ENCODE results near the gene CYB5RL. TPM values are rescaled to one million over a fixed set of nuclear protein-coding genes. Genes with fewer than 3 reads are reported as not detected.
A peak's percentile ranks its signal among the peaks of the same experiment; 100 is the strongest.

Gene CYB5RL
- total RNA-seq, 1 experiment from 2014 or later: 6.3 TPM

DNA sequence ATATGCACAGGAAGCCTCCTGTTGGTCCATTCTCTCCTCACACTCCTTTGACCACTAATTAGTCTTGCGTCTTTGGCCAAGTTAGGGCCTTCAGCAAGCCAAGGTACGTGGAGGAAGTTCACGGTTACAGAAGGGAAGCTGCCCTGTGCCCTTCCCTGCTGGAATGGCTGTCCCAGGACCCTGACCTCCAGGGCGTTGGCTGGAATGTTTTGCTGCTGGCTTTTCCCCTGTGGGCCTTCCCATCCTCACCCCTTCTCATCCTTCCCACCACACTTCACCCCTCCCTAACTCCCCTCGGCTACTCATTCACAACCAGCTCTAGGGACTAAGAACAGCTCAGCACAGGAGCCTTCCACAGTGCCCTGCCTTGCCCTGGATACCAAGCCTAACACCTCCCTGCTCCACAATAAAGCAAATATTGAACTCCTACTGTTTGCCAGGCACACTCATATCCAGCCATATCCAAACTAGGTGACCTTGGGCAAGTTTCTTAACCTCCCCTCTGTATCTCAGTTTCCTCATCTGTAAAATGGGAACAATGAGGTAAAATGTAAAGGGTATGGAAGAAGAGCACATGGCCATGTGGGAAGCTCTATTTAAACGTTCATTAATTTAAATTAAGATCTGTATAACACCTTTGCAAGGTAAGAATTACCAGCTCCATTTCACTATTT is 38.2 kb downstream of the CYB5RL start:
- DNase-seq (ENCODE audit: low read depth): no peak

DNA sequence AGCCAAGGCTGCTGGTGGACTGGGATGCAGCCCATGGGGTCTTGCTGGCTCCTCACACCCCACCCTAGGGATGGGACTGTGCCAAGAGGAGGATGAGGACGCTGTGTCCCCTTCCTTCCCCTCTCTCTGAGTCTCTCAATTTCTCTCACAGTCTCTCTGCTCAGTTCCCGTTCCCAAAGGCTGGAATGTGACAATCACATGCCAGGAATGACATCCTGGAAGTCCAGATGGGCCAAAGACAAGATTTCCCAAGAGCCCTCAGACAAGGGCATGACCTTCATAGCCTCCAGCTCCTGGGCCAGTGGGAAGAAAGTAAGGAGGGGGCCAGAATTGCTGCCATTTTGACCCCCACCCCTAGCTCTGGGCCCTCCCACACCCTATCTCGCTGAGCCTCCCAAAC is 39.5 kb downstream of the CYB5RL start:
- no peak for DNase-seq (ENCODE audit: low read depth)

DNA sequence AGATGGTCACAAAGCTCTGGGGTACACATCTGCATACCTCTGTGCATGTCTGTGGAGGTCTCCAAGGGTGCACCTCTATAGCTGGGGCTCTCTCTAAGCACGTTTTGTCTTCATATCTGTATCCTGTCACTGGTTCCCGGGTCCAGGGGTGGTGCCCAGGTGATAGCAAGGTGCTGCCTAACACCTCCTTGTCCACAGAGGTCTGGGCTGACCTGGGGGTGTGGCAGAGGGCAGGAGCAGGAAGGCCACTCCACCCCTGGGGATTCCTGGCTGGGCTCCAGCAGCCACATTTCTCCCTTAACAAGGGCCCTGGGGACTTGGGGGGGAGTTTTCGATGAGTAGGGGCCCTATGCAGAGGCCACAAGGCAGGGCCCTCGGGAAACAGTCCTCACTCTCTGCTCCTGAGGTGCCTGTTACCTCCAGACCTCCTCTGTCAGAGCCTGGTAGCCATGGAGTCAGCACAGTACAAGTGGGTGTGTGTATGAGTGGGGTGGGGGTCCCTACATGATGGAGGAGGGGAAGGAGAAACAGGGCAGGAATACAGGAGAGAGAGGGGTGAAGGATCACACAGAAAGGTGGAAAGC is 40.0 kb downstream of the CYB5RL start:
- DNase-seq (ENCODE audit: low read depth): no peak

DNA sequence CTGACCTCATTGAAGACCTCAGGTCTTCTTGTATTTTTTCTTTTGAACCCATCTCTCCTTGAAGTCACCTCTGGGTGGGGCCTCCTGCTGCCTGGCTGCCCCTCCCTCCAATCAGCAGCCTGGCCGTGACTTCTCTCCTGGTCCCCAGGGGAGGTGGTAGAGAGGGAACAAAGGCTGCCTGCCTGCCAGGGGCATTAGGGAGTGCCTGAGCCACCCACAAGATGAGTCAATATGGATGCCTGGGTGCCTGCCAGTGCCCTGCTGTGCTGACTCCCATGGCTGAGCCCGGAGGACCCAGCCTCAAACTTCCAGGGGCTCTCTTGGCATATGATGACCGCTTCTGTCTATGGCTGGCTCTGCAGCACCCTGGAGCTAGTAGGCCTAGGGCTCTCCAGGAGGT is 41.8 kb downstream of the CYB5RL start:
- DNase-seq (ENCODE audit: low read depth): peak; percentile 47

DNA sequence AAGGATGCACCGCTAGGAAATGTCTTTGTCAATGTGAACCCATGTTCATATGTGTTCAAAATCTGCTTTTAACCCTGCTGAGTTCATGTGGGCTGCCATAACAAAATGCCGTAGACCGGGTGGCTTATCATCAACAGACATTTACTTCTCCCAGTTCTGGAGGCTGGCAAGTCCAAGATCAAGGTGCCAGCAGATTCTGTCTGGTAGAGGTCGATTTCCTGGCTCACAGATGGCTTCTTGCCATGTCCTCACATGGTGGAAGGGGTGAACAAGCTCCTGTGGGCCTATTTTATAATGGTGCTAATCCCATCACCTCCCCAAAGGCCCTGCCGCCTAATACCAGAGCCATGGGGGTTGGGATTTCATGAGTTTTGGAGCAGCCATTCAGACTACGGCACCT is 42.4 kb downstream of the CYB5RL start:
- no peak for DNase-seq (ENCODE audit: low read depth)

DNA sequence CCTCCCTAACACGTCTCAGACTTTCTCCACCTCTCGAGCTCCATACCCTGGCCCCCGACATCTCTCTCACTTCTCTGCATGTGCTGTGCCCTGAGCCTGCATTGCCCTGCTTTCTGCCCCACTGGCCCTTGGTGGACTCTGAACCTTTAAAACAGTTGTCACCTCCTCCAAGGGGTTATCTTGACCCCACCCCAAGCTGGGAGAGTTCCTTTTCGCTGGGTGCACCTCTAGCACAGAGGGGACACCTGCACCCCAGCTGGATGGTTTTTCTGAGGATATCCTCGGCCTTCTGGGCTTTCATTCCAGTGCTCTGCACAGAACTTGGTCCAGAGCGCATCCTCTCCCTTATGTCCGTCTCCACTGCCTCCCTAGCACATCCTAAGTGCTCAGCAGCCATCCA is 42.8 kb downstream of the CYB5RL start:
- no peak for DNase-seq (ENCODE audit: low read depth)

DNA sequence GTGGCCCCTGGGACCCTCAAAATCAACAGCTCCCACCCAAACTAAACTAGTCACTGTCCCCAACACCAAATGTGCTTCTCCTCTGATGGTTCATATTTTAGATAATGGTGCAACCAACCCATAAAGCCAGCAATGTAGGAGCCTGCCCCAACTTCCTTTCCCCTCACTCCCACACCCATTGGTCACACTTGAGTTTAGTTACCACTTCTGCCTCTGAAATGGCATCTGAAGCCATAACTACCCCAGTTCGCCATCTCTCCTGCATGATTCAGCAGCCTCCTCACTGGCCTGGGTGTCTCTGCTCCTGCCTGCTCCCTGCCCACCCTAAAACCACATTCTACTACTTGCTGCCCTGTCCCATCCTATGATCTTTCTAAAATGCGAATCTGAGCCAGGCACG is 43.6 kb downstream of the CYB5RL start:
- DNase-seq (ENCODE audit: low read depth): no peak

DNA sequence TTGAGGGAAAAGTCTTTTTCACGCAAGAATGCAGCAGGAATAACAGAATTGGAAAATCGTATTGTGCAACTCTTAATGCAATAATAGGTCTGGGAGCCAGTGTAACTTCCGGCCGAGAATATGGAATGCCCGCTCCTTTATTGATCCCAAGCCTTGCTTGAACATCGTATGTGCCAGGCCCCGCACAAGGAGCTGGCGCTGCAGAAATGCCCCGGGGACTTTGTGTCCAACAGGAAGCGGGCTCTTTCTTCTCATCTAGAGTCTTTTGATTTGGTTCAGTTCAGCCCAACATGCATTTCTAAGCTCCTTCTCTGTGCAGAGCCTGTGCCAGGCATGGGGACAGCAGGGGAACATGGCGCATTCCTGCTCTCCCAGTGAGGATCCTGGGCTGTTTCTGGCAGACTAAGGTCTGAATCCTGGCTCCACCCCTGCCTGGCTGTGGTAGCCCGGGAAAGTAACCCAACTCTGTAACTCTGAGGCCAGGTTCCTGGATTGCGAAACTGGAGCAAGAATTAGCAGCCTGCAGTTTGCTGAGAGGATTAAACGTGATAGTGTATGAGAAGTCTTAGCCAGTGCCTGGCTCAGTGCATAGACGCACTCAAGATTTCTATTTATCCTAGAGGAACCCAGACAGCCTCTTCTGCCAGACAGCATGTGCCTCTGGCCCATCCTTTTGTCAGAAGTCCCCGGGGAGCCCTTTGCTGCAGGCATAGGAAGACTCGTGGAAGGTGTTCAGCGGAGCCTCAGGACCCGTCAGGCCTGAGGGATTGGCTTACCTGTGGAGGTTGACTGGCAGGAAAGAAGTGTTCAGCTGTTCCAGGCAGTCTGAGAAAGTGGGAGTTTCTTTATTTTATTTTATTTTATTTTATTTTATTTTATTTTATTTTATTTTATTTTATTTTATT is 46.0 kb downstream of the CYB5RL start:
- DNase-seq (ENCODE audit: low read depth): peak; percentile 42

DNA sequence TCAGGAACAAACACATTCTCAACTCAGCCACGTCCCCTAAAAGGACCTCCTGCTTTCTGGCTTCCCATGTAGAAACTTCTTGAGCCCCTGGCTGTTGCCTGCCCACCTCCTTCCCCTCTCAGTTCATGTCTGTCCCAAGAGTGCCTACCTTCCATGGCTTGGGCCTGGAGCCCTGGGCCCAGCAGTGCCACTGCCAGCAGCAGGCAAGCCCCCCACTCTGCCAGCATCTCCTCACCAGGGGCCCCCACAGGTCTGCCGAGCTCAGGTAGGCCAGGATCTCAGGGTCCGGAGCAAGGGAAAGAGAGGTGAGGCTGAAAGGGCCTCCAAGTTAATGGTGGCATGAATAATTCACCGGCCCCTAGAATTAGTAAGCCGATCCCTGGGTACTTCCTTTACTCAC is 47.1 kb downstream of the CYB5RL start, which contains the start of gene CDCP2:
Gene CDCP2 (minus strand): TSS at position 305 of the 400 bp plus-strand sequence. CDS start 78 bp downstream, at position 227.
- no peak for DNase-seq (ENCODE audit: low read depth)

DNA sequence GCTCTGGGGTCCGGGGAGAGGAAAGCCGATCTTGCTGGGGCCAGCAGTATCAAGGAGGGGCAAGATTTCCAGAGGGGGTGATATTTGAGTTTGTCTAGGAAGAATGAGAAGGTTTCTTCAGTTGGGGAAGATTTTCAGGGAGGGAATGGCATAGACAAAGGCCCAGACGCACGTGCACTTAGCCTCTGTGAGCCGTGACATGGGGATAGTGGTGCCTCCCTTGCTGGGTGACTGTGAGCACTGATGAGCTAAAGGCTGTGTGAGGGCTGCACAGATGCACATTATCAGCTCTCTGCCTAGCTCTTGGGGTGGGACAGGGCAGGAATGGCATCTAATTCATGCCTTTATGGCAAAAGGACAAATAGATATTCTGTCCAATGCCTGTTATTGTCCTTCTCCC is 48.8 kb downstream of the CYB5RL start:
- no peak for DNase-seq (ENCODE audit: low read depth)

Other genes starting within 250 kb of the CYB5RL start
- not detected in 2 replicates for gene LDLRAD1, start 181.8 kb downstream of the CYB5RL start, total RNA-seq (2014; rRNA removed; shearing (Covaris generic))
- 208 and 262 TPM in 2 replicates for gene TMEM59, start 146.8 kb downstream of the CYB5RL start, total RNA-seq (2014; rRNA removed; shearing (Covaris generic))
- 5.5 and 6.1 TPM in 2 replicates for gene TCEANC2, start 146.4 kb downstream of the CYB5RL start, total RNA-seq (2014; rRNA removed; shearing (Covaris generic))
- gene CDCP2, start 47.0 kb downstream of the CYB5RL start, total RNA-seq (2014; rRNA removed; shearing (Covaris generic)): not detected in 2 replicates
- 135 and 158 TPM in 2 replicates for gene MRPL37, start 137 bp upstream of the CYB5RL start, total RNA-seq (2014; rRNA removed; shearing (Covaris generic))
- 28.9 and 44.1 TPM in 2 replicates for gene SSBP3, start 206.4 kb upstream of the CYB5RL start, total RNA-seq (2014; rRNA removed; shearing (Covaris generic))